ENCODE data around the gene VGLL4.

Gene VGLL4

GRCh38 chr3:11553436-11554235 lies 90.1 kb downstream of the VGLL4 start:
- Histone ChIP-seq H3K9me3 (ENCODE audit: insufficient read depth, low read depth, low read length) (no peaks in the 10 kb centered on the region), H4K20me1 (ENCODE audit: insufficient read depth, low read length, poor library complexity, severe bottlenecking) (peaks cover 28% of the 10 kb centered on the region), H3K27me3 (ENCODE audit: insufficient read depth, low read length, poor library complexity, severe bottlenecking) (no peaks in the 10 kb centered on the region), H3K36me3 (ENCODE audit: insufficient read depth, low read length) (peaks cover 66% of the 10 kb centered on the region; the same call in 1 of the 2 replicates), H3K9ac (ENCODE audit: low read depth, low read length, poor library complexity, severe bottlenecking) (no peak overlapping the region), H3K4me2 (ENCODE audit: low read depth, low read length, poor library complexity, severe bottlenecking) (no peak overlapping the region), H2AFZ (ENCODE audit: low read length) (no peak overlapping the region), H3K79me2 (ENCODE audit: insufficient read depth, low read length) (peaks cover 24% of the 10 kb centered on the region; the same call in 1 of the 2 replicates), H3K9me2 (replicated peaks; ENCODE audit: low read depth, low read length) (no peaks in the 10 kb centered on the region), H3F3A (ENCODE audit: low read depth) (no peaks in the 10 kb centered on the region), H3K4me3 (ENCODE audit: low read length, poor library complexity, severe bottlenecking) (no peak overlapping the region), H3K4me1 (ENCODE audit: insufficient read depth, low read length, poor library complexity, severe bottlenecking) (no peaks in the 10 kb centered on the region)
- TF ChIP-seq, protein P1, sequence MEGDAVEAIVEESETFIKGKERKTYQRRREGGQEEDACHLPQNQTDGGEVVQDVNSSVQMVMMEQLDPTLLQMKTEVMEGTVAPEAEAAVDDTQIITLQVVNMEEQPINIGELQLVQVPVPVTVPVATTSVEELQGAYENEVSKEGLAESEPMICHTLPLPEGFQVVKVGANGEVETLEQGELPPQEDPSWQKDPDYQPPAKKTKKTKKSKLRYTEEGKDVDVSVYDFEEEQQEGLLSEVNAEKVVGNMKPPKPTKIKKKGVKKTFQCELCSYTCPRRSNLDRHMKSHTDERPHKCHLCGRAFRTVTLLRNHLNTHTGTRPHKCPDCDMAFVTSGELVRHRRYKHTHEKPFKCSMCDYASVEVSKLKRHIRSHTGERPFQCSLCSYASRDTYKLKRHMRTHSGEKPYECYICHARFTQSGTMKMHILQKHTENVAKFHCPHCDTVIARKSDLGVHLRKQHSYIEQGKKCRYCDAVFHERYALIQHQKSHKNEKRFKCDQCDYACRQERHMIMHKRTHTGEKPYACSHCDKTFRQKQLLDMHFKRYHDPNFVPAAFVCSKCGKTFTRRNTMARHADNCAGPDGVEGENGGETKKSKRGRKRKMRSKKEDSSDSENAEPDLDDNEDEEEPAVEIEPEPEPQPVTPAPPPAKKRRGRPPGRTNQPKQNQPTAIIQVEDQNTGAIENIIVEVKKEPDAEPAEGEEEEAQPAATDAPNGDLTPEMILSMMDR (conservative IDR thresholded peaks at IDR 0.05; ENCODE audit: low read length) = no peak
- TF ChIP-seq EZH2phosphoT487 (IDR thresholded peaks at IDR 0.05; ENCODE audit: borderline replicate concordance) = no peak

GRCh38 chr3:11552289-11553264 lies 91.1 kb downstream of the VGLL4 start:
- TF ChIP-seq, protein P1 (conservative IDR thresholded peaks at IDR 0.05; ENCODE audit: low read length) = no peak
- no peak for TF ChIP-seq EZH2phosphoT487 (IDR thresholded peaks at IDR 0.05; ENCODE audit: borderline replicate concordance)
- no peaks in the 10 kb centered on the region for H3K9me3 ChIP-seq (ENCODE audit: insufficient read depth, low read depth, low read length)
- H3K79me2 ChIP-seq (ENCODE audit: insufficient read depth, low read length) = peaks cover 21% of the 10 kb centered on the region; the same call in 1 of the 2 replicates
- no peaks in the 10 kb centered on the region for H3F3A ChIP-seq (ENCODE audit: low read depth)
- no peak overlapping the region for H2AFZ ChIP-seq (ENCODE audit: low read length)
- H4K20me1 ChIP-seq (ENCODE audit: insufficient read depth, low read length, poor library complexity, severe bottlenecking) = peaks cover 20% of the 10 kb centered on the region
- no peak overlapping the region for H3K4me2 ChIP-seq (ENCODE audit: low read depth, low read length, poor library complexity, severe bottlenecking)
- no peak overlapping the region for H3K4me3 ChIP-seq (ENCODE audit: low read length, poor library complexity, severe bottlenecking)
- H3K36me3 ChIP-seq (ENCODE audit: insufficient read depth, low read length) = peaks cover 56% of the 10 kb centered on the region; the same call in 1 of the 2 replicates
- no peaks in the 10 kb centered on the region for H3K9me2 ChIP-seq (replicated peaks; ENCODE audit: low read depth, low read length)
- no peaks in the 10 kb centered on the region for H3K27me3 ChIP-seq (ENCODE audit: insufficient read depth, low read length, poor library complexity, severe bottlenecking)
- no peak overlapping the region for H3K9ac ChIP-seq (ENCODE audit: low read depth, low read length, poor library complexity, severe bottlenecking)
- no peaks in the 10 kb centered on the region for H3K4me1 ChIP-seq (ENCODE audit: insufficient read depth, low read length, poor library complexity, severe bottlenecking)

- Histone ChIP-seq H3K9me2 (replicated peaks; ENCODE audit: low read depth, low read length) (no peaks in the 10 kb centered on the region), H3K27me3 (ENCODE audit: insufficient read depth, low read length, poor library complexity, severe bottlenecking) (no peaks in the 10 kb centered on the region), H3K4me3 (ENCODE audit: low read length, poor library complexity, severe bottlenecking) (no peak overlapping the region), H3K9ac (ENCODE audit: low read depth, low read length, poor library complexity, severe bottlenecking) (no peak overlapping the region), H3K4me1 (ENCODE audit: insufficient read depth, low read length, poor library complexity, severe bottlenecking) (no peaks in the 10 kb centered on the region), H3K4me2 (ENCODE audit: low read depth, low read length, poor library complexity, severe bottlenecking) (no peak overlapping the region), H3K36me3 (ENCODE audit: insufficient read depth, low read length) (peaks cover 40% of the 10 kb centered on the region; the same call in 1 of the 2 replicates), H3K79me2 (ENCODE audit: insufficient read depth, low read length) (peaks cover 6% of the 10 kb centered on the region; the same call in 1 of the 2 replicates), H3F3A (ENCODE audit: low read depth) (no peaks in the 10 kb centered on the region), H2AFZ (ENCODE audit: low read length) (no peak overlapping the region), H3K9me3 (ENCODE audit: insufficient read depth, low read depth, low read length) (no peaks in the 10 kb centered on the region), H4K20me1 (ENCODE audit: insufficient read depth, low read length, poor library complexity, severe bottlenecking) (peaks cover 4% of the 10 kb centered on the region)
- TF ChIP-seq EZH2phosphoT487 (IDR thresholded peaks at IDR 0.05; ENCODE audit: borderline replicate concordance) = no peak
- TF ChIP-seq, protein P1 (conservative IDR thresholded peaks at IDR 0.05; ENCODE audit: low read length) = no peak
These were observed 92.7 kb downstream of the VGLL4 start for GRCh38 chr3:11551036-11551435.

Data from Loucy (cell line).